Measurements from ENCODE around the gene AJM1. TPM values are rescaled to one million over a fixed set of nuclear protein-coding genes. Genes with fewer than 3 reads are reported as not detected.
"Not testable (repeated sequence)": the region's sequence is repeated elsewhere in the genome, so short reads cannot be mapped to it uniquely, and the experiment has no call there.

The AJM1 gene
- total RNA-seq, 4 donors from 2014 or later = 0.83 to 4.7 (median 2.3) TPM

GRCh38 chr9:136843801-136844740 is 1.8 kb downstream of the AJM1 start:
- intact Hi-C loops (cut with DNase I) = loop anchor here (10.0 kb wide), 1 partner anchor 191 kb away; the partner anchor contains the start of gene FUT7
- TF ChIP-seq, protein P1, sequence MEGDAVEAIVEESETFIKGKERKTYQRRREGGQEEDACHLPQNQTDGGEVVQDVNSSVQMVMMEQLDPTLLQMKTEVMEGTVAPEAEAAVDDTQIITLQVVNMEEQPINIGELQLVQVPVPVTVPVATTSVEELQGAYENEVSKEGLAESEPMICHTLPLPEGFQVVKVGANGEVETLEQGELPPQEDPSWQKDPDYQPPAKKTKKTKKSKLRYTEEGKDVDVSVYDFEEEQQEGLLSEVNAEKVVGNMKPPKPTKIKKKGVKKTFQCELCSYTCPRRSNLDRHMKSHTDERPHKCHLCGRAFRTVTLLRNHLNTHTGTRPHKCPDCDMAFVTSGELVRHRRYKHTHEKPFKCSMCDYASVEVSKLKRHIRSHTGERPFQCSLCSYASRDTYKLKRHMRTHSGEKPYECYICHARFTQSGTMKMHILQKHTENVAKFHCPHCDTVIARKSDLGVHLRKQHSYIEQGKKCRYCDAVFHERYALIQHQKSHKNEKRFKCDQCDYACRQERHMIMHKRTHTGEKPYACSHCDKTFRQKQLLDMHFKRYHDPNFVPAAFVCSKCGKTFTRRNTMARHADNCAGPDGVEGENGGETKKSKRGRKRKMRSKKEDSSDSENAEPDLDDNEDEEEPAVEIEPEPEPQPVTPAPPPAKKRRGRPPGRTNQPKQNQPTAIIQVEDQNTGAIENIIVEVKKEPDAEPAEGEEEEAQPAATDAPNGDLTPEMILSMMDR (IDR thresholded peaks at IDR 0.05) = peak in 5 of 6 experiments; percentile 52 to 72 (median 63)
- not testable (repeated sequence) for H3K27me3 ChIP-seq; H3K27ac ChIP-seq; H3K9me3 ChIP-seq; H3K36me3 ChIP-seq; H3K4me3 ChIP-seq (replicated peaks in 1 of 3)
- DNase-seq = peak; percentile 40 to 41
- 13 to 23% methylated on average over 8 to 27 of the region's 99 CpGs for WGBS, 2 donors
- peaks cover 40 to 56% of the 10 kb centered on the region in 2 donors for H3K4me1 ChIP-seq

DNA sequence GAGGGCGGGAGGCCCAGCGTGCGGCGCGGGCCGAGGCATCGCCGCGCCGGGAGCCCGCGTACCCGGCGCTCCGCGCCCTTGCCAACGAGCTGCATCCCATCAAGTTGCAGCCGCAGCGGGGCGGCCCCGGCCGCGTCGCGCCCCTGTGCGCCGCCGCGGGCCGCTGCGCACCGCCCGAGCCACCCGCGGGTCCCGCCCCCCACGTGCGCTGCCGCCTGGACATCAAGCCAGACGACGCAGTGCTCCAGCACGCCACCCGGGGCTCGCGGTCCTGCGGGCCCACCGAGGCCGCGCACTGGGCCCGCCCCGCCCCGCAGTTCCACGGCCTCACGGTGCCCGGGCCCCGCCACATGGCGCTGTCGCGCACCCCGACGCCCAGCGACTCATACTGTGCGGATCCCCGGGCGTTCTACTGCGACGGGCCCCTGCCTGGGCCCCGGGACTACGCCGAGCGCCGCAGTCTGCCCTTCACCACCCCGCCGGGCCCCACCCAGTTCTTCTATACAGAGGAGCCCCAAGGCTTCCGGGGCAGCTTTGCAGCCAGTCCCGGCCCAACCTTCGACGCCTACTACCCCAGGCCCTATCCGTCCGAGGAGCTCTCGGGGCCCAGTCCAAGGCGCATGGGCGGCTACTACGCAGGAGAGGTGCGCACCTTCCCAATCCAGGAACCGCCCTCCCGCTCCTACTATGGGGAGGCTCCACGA is 2.6 kb downstream of the AJM1 start:
- no peaks in the 10 kb centered on the region for H3K36me3 ChIP-seq
- no peak overlapping the region for H3K4me3 ChIP-seq (replicated peaks in 1 of 3)
- H3K4me1 ChIP-seq = peaks cover 44 to 59% of the 10 kb centered on the region in 2 donors
- DNase-seq = no peak
- TF ChIP-seq POLR2A (IDR thresholded peaks at IDR 0.05) = no peak
- TF ChIP-seq, protein P1 (IDR thresholded peaks at IDR 0.05) = no peak
- H3K9me3 ChIP-seq = no peaks in the 10 kb centered on the region
- H3K27me3 ChIP-seq = no peaks in the 10 kb centered on the region
- no peak overlapping the region for H3K27ac ChIP-seq
- 43% methylated on average over 27 of the region's 88 CpGs; no CpG with 5 or more reads in 1 of the 2 donors for WGBS, 2 donors
- intact Hi-C loops (cut with DNase I) = loop anchor here (5.0 to 10.0 kb wide), 2 partner anchors 97 to 190 kb away; partner anchors contain the start of genes FBXW5 and FUT7

DNA sequence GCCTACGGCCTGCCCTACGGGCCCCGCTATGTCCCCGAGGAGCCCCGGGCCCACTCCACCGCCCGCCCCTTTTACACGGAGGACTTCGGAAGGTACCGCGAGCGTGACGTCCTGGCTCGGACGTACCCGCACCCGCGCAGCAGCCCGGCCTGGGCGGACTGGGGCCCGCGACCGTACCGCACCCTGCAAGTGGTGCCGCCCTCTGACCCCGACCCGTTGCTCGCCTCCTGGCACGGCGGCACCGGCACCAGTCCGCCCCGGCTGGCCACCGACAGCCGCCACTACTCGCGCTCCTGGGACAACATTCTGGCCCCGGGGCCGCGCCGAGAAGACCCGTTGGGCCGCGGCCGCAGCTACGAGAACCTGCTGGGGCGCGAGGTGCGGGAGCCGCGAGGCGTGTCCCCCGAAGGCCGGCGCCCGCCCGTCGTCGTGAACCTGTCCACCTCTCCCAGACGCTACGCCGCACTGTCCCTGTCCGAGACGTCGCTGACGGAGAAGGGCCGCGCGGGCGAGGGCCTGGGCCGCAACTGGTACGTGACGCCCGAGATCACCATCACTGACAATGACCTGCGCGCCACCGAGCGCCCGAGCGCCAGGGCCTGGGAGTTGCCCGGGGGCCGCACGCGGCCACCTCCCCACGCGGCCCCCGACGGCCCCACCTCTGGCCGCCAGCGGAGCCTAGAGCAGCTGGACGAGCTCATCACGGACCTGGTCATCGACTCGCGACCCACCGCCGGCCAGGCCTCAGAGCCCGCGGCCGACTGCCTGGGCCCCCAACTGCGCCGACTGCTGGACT is 3.4 kb downstream of the AJM1 start:
- Histone ChIP-seq H3K4me3 (replicated peaks in 1 of 3) (no peak overlapping the region), H3K36me3 (peaks cover 0 to 3% of the 10 kb centered on the region in 2 donors), H3K9me3 (no peaks in the 10 kb centered on the region), H3K27me3 (no peaks in the 10 kb centered on the region), H3K27ac (no peak overlapping the region), H3K4me1 (peaks cover 49 to 67% of the 10 kb centered on the region in 2 donors)
- DNase-seq = no peak
- WGBS, 2 donors = 20% methylated on average over 1 of the region's 102 CpGs; no CpG with 5 or more reads in 1 of the 2 donors
- intact Hi-C loops (cut with DNase I) = loop anchor here (5.0 to 10.0 kb wide), 2 partner anchors 97 to 189 kb away; partner anchors contain the start of genes FBXW5 and FUT7
- TF ChIP-seq, protein P1 (IDR thresholded peaks at IDR 0.05) = no peak
- TF ChIP-seq POLR2A (IDR thresholded peaks at IDR 0.05) = no peak

DNA sequence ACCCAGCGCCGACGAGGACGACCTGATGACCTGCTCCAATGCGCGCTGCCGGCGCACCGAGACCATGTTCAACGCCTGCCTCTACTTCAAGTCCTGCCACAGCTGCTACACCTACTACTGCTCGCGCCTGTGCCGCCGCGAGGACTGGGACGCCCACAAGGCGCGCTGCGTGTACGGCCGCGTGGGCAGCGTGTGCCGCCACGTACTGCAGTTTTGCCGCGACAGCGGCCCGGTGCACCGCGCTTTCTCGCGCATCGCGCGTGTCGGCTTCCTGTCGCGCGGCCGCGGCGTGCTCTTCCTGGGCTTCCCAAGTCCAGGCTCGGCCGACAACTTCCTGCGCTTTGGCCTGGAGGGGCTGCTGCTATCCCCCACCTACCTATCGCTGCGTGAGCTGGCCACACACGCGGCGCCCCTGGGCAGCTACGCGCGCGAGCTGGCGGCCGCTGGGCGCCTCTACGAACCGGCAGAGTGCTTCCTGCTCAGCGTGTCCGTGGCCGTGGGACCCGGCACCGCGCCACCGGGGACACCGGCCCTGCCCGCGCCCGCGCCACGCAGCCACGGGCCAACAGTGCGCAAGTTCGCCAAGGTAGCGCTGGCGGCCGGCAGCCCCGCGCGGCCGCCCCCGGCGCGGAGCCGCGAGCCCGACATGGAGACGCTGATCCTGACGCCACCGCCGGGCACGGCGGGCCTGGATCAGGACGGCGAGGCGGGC is 4.3 kb downstream of the AJM1 start:
- Histone ChIP-seq H3K36me3 (peaks cover 7 to 10% of the 10 kb centered on the region in 2 donors), H3K27me3 (no peaks in the 10 kb centered on the region), H3K27ac (no peak overlapping the region), H3K4me1 (peaks cover 42 to 60% of the 10 kb centered on the region in 2 donors), H3K9me3 (no peaks in the 10 kb centered on the region), H3K4me3 (replicated peaks in 1 of 3) (peak overlapping the region in 1 of 3 donors; percentile 54)
- 0 to 7% methylated on average over 3 to 79 of the region's 98 CpGs for WGBS, 2 donors
- TF ChIP-seq, protein P1 (IDR thresholded peaks at IDR 0.05) = no peak
- no peak for TF ChIP-seq POLR2A (IDR thresholded peaks at IDR 0.05)
- intact Hi-C loops (cut with DNase I) = loop anchor here (5.0 to 10.0 kb wide), 2 partner anchors 96 to 188 kb away; partner anchors contain the start of genes FBXW5 and FUT7
- no peak for DNase-seq

Data from thyroid gland (tissue), 4 donors.